ENCODE results near the gene MEGF11.

MEGF11 gene

DNA sequence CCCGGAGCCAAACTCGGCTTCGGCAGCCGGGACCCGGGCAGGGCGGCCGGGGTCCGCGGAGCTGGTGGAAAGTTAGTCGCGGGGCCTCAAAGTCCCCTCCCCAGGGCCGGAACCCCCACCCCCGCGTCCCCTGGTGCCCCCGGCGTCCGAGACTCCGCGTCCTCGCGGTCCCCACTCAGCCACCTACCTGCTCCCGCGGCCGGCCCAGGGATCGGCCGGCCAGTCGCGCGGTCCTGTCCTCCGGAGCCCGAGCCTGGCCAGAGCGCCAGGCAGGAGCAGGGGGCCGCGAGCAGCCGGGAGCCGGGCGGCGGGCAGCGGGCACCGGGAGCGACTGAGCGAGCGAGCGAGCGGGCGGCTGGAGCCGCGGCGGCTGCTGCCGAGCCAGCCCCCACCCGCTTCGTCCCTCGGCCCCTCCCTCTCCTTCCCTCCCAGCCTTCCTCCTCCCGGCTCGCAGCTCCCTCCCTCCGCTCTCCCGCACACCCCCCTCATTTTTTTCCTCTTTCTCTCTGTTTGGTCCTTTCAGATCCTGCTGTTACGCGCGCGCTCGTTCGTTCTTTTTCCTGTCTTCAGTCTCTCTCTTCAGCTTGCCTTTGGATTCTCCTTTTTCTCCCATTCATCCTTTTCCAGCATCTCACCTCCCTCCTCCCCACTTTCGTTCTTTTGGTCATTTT lies at the start of gene MEGF11:
Gene MEGF11 (minus strand): TSS at position 333 of the 671 bp plus-strand sequence. CDS start 125,347 bp downstream, outside the sequence.
- DNase-seq = no peak

DNA sequence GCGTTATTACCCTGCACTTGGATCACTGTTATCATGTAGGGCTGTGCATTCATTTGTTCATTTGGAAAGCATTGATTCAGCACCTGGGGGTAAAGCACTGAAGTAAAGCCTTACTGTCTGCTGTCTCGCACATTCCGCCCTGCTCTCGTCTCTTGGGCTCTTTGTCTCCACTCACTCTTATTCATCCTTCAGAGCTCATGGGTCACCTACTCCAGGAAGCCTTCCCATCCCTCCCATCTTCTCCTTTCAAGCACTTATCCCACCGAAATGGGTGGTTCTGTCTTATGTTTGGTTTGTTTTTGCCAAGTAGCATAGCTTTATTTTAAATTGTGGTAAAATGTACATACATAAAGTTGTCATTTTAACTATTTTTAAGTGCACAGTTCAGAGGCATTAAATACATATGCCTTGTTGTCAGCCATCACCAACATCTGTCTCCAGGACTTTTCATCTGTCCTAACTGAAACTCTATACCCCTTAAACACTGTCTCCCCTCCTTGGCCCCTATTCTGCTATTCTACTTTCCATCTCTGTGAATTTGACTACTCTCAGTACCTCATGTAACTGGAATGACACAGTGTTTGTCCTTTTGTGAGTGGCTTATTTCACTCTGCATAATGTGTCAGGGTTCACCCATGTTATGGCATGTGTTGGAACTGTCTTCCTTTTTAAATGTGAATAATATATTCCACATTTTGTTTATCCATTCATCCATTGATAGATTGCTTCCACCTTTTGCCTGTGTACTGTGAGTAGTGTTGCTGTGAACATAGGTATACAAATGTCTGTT lies 49.1 kb upstream of the MEGF11 start:
- DNase-seq = no peak

- no peak for DNase-seq
These were observed 45.3 kb upstream of the MEGF11 start for GRCh38 chr15:66298803-66299251.

GRCh38 chr15:66296186-66296585 lies 42.6 kb upstream of the MEGF11 start:
- no peak for DNase-seq

- DNase-seq = no peak
These were observed 41.3 kb upstream of the MEGF11 start for GRCh38 chr15:66294932-66295235.

GRCh38 chr15:66294157-66294931 lies 40.8 kb upstream of the MEGF11 start:
- DNase-seq = no peak

- peak; percentile 55 for DNase-seq
These were observed 40.0 kb upstream of the MEGF11 start, which contains the start of gene DIS3L for GRCh38 chr15:66293419-66294156. Gene DIS3L (plus strand): TSS chr15:66293568. CDS start chr15:66293597, 29 bp downstream.

DNA sequence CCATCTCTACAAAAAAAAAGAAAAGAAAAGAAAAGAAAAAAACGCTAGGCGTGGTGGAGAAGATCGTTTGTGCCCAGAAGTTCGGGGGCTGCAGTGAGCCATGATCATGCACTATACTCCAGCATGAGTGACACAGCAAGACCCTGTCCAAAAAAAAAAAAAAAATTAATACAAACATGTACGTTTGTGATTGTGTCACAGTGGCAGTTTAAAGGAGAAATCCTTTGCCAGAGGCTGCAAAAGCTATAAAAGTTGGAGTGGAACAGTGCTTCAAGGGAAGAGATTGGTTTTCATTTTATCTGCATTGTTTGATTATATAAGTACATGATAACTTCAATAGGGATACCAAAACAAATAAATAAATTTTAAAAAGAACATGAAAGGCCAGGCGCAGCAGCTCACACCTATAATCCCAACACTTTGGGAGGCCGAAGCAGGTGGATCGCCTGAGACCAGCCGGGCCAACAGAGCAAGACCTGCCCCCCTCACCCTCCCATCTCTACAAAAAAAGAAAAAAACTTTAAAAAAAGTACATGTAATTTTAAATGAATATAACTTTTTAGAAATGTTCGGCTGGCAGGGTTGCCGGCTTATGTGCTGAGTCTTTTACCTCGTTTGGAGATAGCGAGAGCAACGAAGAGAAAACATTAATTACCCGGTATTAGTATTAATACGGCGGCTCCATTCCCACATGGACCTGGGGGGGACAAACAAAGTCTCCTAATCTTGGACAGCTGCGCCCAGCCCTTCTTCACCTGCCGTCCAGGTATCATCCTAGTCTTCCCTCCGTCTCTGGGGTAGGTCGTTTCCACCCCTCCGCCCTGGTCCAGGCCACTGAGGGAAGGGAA lies 39.2 kb upstream of the MEGF11 start:
- DNase-seq = no peak

DNA sequence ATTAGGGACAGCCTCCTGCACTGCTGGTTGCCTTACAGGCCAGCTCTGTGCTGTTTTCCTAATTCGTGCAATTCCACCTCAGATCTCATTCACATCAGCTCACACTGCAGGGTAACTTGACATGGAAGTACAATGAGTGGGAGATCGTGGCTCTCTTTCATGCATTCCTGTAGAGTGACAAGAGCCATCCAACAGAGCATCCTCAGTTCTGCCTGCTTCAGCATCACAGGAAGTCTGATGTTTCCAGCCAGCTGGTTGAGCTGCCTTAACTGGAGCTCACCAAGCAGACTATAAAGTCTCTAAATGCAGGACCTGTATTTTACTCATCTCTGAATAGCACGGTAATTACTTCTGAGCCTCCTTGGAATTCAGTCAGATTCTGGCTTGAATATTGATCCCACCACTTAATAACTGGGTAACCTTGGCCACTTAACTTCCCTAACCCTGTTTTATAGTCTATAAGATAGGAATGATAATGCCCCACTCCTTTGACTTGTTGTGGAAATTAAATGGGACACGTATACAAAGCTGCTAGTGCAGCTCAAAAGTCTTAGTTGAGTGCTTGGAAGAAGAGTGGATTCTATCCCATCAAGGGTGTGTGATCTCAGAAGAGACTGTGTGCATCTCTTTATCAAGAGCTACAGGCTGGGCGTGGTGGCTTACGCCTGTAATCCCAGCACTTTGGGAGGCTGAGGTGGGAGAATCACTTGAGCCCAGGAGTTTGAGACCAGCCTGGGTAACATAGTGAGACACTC lies 38.4 kb upstream of the MEGF11 start:
- no peak for DNase-seq

GRCh38 chr15:66290518-66290917 lies 37.0 kb upstream of the MEGF11 start:
- no peak for DNase-seq

GRCh38 chr15:66290007-66290406 lies 36.5 kb upstream of the MEGF11 start:
- DNase-seq = no peak

GRCh38 chr15:66288551-66289185 lies 35.1 kb upstream of the MEGF11 start:
- no peak for DNase-seq

- no peak for DNase-seq
These were observed 34.5 kb upstream of the MEGF11 start for GRCh38 chr15:66288093-66288492.

DNA sequence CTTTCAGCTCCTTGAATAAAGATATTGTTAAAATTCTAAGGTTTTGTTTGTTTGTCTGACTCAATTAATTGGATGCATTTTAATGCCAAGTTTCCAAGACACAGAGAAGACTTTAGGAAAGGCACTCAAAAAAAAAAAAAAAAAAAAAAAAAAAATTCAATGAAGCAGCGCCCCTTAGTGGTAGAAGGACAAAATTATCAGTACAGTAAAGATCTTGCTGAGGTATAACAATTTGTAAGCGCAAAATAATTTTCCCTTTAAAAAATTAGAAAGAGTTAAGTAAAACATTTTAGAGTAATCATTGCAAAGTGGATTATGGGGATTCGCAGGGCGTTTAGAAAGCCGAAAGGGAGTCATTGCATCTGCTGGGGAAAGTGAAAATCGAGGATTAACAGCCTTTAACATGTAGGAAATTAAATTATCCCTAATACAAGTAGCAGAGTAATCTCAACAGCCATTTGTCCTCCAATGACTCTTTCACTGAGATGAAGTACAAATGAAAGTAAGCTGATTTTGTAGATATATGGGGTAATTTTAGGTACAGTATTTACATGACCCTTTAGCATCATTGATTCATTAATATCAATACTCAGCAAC lies 34.0 kb upstream of the MEGF11 start:
- no peak for DNase-seq

GRCh38 chr15:66285533-66286280 lies 32.2 kb upstream of the MEGF11 start:
- DNase-seq = no peak

- DNase-seq = no peak
These were observed 30.7 kb upstream of the MEGF11 start for GRCh38 chr15:66284271-66284670.

DNA sequence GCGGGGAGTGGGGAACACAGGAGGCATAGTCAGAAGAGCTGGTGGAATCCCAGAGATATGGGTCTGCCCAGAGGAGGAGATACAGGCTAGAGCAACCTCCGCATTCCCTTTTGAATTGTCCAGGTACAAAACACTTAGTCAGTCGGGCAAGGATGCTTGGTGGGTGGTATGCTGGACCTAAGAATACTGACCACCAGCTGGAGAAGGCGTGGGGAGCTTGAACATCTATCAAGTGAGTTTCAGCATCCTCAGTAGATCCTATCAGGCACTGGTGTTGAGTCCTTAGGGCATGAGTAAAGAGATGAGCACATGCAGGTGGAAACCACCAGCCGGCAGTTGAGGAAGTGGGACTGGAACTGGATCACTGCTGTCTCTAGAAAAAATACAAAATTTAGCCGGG lies 25.1 kb upstream of the MEGF11 start:
- no peak for DNase-seq

DNA sequence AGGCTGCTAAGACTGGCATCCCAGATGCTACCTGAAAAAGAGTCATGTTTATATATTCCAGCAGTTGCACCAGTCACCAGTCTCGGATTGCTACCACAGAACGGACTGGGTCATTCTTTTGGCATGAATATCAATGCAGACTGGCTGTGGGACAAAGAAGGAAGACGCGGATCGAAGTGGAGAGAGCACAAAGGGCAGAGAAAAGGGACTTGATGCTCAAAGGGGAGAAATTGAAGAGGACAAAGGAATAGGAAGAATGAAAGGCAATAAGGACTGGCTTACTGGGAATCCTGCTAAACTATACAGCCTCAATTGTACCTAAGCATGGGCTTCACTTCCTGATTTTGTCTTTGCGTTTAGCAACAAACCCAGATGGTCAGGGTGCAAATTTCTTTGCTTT lies 24.5 kb upstream of the MEGF11 start:
- no peak for DNase-seq

DNA sequence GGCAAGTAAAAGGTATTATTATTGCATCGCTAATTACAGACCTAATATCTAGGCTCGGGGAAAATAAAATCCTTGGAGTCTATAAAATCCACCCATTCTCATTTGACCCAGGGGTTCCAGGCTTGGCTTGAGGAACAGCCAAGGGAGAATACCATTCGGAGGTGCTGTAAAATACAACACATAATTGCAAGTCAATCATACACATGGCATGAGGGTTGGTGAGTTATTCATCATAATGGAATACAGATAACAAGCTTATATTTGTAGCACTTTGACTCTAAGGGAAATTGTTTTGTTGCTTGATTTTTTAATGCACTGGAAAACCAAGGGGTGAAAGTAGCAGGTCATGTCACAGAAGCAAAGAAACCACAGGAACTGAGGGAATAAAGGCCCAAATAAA lies 23.0 kb upstream of the MEGF11 start:
- DNase-seq = no peak
